ENCODE measurements around the gene FBXL16.

The FBXL16 gene

GRCh38 chr16:672851-673250 is 32.8 kb downstream of the FBXL16 start:
- DNase-seq (ENCODE audit: low read depth) = no peak
- no peak overlapping the region for H3K4me3 ChIP-seq (ENCODE audit: low read depth, low read length)

- no peak for DNase-seq (ENCODE audit: low read depth)
- no peak overlapping the region for H3K4me3 ChIP-seq (ENCODE audit: low read depth, low read length)
These were observed 33.2 kb downstream of the FBXL16 start for GRCh38 chr16:672371-672770.

GRCh38 chr16:671353-672131 is 34.1 kb downstream of the FBXL16 start:
- no peak overlapping the region for H3K4me3 ChIP-seq (ENCODE audit: low read depth, low read length)

GRCh38 chr16:670485-671352 is 34.9 kb downstream of the FBXL16 start:
- H3K4me3 ChIP-seq (ENCODE audit: low read depth, low read length) = no peak overlapping the region
- no peak for DNase-seq (ENCODE audit: low read depth)

More at GRCh38 chr16:671353-672131, 34.1 kb downstream of the FBXL16 start:
- no peak for DNase-seq (ENCODE audit: low read depth)

GRCh38 chr16:669666-670065 is 35.9 kb downstream of the FBXL16 start:
- no peak overlapping the region for H3K4me3 ChIP-seq (ENCODE audit: low read depth, low read length)
- DNase-seq (ENCODE audit: low read depth) = no peak

GRCh38 chr16:668519-669171 is 37.0 kb downstream of the FBXL16 start:
- no peak for DNase-seq (ENCODE audit: low read depth)
- H3K4me3 ChIP-seq (ENCODE audit: low read depth, low read length) = peak overlapping the region; percentile 96

GRCh38 chr16:667780-668518 is 37.7 kb downstream of the FBXL16 start, which contains the start of gene RHOT2:
TSS of gene RHOT2 (plus strand) at chr16:668132. CDS start at chr16:668200, 68 bp downstream.
- peak within 1 kb of the TSS; percentile 96 for H3K4me3 ChIP-seq (ENCODE audit: low read depth, low read length)
- DNase-seq (ENCODE audit: low read depth) = peak; percentile 50

- DNase-seq (ENCODE audit: low read depth) = no peak
- no peak overlapping the region for H3K4me3 ChIP-seq (ENCODE audit: low read depth, low read length)
These were observed 38.4 kb downstream of the FBXL16 start for GRCh38 chr16:667113-667779.

- no peak for DNase-seq (ENCODE audit: low read depth)
- H3K4me3 ChIP-seq (ENCODE audit: low read depth, low read length) = no peak overlapping the region
These were observed 39.0 kb downstream of the FBXL16 start for GRCh38 chr16:666572-666971.

- H3K4me3 ChIP-seq (ENCODE audit: low read depth, low read length) = no peak overlapping the region
- DNase-seq (ENCODE audit: low read depth) = no peak
These were observed 43.0 kb downstream of the FBXL16 start for GRCh38 chr16:662597-662996.

- no peak for DNase-seq (ENCODE audit: low read depth)
- H3K4me3 ChIP-seq (ENCODE audit: low read depth, low read length) = no peak overlapping the region
These were observed 43.5 kb downstream of the FBXL16 start for GRCh38 chr16:662095-662494.

- H3K4me3 ChIP-seq (ENCODE audit: low read depth, low read length) = no peak overlapping the region
- DNase-seq (ENCODE audit: low read depth) = no peak
These were observed 44.3 kb downstream of the FBXL16 start for GRCh38 chr16:661184-661821.

- H3K4me3 ChIP-seq (ENCODE audit: low read depth, low read length) = no peak overlapping the region
- DNase-seq (ENCODE audit: low read depth) = peak; percentile 34
These were observed 45.0 kb downstream of the FBXL16 start for GRCh38 chr16:660459-661183.

- H3K4me3 ChIP-seq (ENCODE audit: low read depth, low read length) = no peak overlapping the region
- DNase-seq (ENCODE audit: low read depth) = no peak
These were observed 45.5 kb downstream of the FBXL16 start for GRCh38 chr16:660132-660458.

- H3K4me3 ChIP-seq (ENCODE audit: low read depth, low read length) = no peak overlapping the region
- no peak for DNase-seq (ENCODE audit: low read depth)
These were observed 46.0 kb downstream of the FBXL16 start for GRCh38 chr16:659618-660017.

- H3K4me3 ChIP-seq (ENCODE audit: low read depth, low read length) = no peak overlapping the region
- DNase-seq (ENCODE audit: low read depth) = no peak
These were observed 46.7 kb downstream of the FBXL16 start for GRCh38 chr16:658679-659571.

- H3K4me3 ChIP-seq (ENCODE audit: low read depth, low read length) = no peak overlapping the region
- no peak for DNase-seq (ENCODE audit: low read depth)
These were observed 48.1 kb downstream of the FBXL16 start for GRCh38 chr16:657487-657886.

All from skeletal muscle cell (primary cell).